ENCODE measurements around the gene BBS7.
A peak's percentile ranks its signal among the peaks of the same experiment; 100 is the strongest.

Gene BBS7, protein sequence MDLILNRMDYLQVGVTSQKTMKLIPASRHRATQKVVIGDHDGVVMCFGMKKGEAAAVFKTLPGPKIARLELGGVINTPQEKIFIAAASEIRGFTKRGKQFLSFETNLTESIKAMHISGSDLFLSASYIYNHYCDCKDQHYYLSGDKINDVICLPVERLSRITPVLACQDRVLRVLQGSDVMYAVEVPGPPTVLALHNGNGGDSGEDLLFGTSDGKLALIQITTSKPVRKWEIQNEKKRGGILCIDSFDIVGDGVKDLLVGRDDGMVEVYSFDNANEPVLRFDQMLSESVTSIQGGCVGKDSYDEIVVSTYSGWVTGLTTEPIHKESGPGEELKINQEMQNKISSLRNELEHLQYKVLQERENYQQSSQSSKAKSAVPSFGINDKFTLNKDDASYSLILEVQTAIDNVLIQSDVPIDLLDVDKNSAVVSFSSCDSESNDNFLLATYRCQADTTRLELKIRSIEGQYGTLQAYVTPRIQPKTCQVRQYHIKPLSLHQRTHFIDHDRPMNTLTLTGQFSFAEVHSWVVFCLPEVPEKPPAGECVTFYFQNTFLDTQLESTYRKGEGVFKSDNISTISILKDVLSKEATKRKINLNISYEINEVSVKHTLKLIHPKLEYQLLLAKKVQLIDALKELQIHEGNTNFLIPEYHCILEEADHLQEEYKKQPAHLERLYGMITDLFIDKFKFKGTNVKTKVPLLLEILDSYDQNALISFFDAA

DNA sequence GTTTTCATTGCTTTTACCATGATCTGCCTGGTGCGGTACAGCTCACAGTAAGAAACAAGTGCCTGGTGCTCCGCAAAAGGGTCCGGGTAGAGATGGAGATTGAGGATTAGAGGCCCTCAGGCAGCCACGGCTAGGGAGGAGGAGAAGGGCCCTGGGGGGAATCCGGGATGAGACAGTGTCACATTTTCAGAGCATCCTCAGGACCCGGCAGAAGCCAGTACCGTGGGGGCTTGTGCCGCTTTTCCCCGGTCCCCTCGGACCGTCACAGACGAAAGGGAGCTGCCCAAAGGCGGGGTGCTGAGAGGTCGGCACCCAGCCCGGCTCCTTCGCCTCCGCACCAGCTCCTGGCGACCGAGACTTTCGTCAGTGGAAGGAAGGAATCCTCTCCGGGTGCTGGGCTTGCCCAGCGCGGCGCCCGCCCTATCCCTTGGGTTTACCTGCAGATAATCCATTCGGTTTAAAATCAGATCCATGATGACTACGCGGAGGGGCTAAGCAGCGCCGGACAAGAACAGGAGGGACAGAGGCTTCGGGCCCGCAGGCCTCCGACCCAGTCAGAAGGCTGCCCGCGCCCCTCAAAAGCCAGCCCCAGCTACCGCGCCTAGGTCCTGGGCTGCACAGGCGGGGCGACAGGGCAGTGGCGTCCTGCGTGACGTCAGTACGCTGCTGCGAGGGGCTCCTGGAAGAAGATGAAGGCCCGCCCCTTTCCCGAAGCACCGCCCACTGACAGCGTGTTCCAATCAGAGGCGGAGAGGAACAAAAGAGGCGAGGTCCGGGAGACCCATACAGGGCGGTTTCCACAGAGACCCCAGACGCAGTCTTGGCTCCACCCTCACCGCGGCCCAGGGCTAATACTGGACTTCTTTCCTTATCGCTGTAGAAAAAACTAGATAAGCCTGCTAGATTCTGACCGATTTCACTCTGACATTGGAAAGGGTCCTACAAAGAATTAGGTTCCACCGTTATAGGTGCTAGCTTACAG is at the start of gene BBS7:
Gene BBS7, minus strand, starts transcription at position 634 of the 982 bp plus-strand sequence. Its CDS starts 161 bp downstream, at position 473.
- DNase-seq (ENCODE audit: low spot score), result peak; percentile 98

DNA sequence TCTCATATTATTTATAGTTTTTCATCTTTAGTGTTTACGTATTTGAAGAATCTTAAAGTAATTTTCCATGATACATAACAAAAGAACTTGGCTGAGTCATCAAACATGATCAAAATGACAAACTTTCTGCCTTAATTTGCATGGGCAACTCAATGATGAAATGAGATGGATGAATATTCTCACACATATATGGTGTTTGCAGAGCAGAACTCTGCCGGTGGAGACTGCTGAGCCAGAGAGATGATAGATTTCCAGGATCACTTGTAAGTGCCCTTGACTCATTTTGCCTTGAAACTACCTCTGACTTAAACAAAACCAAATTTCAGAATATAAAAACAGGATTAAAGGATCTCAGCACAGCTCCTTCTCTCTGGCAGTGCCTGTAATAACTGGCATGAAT is 43.4 kb upstream of the BBS7 start:
- no peak for DNase-seq (ENCODE audit: low spot score)

DNA sequence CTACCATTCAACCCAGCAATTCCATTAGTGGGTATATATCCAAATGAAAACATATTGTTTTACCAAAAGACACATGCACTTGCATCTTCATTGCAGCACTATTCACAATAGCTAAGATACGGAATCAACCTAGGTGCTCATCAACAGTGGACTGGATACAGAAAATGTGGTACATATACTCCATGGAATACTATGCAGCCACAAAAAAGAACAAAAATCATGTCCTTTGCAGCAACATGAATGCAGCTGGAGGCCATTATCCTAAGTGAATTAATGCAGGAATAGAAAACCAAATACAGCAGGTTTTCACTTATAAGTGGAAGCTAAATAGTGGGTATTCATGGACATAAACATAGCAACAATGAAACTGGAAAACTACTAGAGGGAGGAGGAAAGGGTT is 38.1 kb upstream of the BBS7 start:
- DNase-seq (ENCODE audit: low spot score), result no peak

DNA sequence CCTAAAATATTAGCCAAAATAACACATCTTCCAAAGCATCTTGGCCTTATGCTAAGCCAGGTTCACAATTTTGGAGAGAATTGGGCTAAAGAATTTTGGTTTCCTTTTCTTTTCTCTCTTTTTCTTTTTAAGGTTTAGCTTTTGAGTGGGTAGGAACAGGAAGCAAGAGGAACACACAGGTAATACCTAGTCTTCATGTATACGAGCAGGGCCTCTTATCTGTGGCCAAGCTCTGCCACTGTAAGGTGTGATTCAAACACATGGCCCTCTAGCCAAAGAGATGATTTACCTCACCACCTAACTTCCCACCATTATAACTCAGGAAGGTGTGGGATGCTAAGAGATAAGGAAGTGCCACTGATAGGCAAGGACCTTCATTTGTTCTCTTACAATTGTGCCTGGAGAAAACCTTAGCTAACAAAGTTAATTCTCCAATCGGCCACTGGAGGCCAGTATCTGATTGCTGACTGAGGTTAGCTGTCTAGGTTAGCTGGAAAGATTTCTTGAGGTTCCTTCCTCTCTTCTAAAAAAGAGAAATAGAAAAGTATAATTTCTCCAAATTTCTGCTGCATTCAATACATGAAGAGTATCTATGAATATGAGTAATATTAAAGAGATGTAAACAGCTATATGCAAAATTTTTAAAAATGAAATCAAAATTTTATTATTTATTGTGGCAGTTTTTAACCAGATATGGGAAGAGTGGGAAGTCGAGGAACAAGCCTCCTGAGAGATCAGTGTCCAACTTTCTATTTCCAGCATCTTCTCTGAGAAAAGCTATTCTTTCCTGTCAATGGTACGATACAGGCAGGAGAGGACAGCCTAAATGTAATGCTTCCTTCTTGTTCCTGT is 30.1 kb upstream of the BBS7 start:
- peak; percentile 82 for DNase-seq (ENCODE audit: low spot score)

DNA sequence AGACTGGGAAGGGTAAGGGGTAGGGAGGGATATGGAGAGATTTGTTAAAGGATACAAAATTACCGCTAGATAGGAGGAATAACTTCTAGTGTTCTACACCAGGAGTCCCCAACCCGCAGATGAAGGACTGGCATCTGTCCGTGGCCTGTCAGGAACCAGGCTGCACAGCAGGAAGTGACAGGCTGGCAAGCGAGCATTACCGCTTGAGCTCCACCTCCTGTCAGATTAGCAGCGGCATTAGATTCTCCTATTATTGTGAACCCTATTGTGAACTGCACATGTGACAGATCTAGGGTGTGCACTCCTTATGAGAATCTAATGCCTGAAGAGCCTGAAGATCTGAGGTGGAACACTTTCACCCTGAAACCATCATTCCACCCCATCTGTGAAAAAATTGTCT is 27.9 kb upstream of the BBS7 start:
- DNase-seq (ENCODE audit: low spot score), result no peak

DNA sequence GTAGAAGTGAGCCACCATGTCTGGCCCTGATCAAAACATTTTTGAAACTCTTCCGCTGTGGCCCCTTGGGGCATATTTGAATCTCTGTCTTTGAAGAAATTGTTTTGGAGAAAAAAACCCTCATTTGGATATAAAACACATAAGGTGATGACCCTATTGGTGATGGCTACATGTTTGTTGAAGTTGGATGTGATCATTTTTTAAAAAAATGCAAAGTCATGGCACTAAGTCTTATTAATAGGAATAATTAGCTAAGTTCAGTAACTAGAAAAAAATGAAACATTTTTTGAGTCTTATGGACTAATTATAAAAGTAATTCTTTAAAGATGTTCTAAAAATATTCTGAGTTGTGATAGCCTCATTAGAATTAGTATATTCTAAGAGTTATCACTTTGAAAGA is 17.9 kb upstream of the BBS7 start:
- no peak for DNase-seq (ENCODE audit: low spot score)

DNA sequence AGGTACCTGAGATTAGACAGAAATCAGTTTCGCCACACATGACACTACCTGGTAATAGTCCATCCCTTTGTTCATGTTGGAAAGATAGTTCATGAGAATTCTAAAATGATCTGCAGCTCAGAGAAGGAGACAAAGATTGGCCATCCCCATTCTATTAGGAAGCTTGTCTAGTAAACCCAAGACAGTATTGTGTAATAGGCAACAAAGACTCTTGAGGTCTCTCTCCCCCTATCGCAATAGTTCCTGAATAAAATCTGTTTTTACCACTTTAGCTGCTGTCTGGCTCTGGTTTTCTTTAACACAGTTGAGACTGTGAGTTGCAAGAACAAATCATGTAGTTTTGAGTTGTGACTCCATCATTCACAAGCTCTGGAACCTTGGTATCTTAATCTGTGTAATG is 14.8 kb upstream of the BBS7 start:
- no peak for DNase-seq (ENCODE audit: low spot score)

DNA sequence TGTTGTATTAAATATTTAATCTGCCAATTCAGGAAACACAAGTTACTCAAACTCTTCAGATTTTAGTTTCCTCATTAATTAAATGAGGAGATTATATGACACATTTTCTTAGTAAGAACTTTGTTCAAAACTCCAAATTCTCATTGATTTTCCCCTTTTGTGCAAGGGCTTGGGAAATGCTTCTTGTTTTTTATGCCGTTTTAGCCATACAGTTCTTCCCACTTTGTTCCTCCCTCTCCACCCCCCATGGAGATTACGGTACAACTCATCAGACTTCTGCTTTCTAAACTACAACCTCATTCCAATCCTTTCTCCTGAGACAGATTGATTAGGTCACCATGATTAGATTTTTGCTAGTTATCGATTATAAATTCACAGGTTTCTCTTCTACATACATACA is 10.9 kb upstream of the BBS7 start:
- DNase-seq (ENCODE audit: low spot score), result no peak

DNA sequence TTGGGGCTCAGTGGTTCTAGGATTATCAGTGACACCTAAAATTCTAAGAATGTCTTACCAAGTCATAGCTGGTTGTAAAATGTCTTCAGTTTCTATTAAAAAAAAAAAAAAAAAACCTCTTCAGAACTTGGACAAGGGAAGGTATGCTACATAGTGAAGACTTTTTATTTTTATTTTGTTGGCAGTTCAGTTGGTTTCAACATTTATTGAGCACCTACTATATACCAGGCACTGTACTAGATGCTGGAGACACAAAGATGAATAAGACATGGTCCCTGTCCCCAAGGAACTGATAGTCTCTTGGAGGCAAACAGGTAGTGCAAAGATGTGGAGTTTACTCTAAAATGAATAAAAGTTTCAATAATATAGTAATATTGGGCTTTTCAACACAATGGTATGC is 8.9 kb upstream of the BBS7 start:
- DNase-seq (ENCODE audit: low spot score), result no peak

DNA sequence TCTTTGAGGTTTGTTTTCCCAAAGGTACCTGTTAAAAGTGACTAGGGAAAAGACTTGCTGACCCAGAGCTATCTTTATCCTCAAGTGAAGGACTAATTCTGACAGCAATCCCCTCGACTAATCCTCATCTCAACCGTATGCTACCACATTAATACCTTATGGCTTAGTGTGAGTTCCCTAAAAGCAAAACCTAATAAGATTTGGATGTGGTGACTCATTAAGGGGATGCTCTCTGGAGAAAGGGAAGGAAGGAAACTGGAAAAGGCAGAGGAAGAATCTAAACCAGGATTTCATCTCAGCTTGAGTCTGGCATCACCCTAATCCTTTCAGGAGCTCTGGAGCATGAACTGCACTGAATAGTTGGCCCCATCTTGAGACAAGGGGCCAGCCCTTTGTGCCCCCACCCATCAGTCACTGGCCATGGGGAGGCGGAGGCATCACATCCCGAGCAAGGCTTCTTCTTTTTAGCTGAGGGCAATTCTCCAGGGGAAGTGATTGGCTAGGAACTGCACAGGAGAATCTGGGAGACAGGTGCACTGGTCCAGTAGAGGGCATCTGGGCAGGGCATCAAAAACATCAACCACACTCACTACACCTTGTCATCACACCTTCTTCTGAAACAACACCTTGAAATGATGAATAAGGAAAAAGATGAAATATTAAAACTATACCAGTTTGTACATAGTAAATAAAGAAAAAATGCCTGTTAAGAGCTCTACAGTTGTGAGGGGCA is 6.9 kb upstream of the BBS7 start:
- no peak for DNase-seq (ENCODE audit: low spot score)

DNA sequence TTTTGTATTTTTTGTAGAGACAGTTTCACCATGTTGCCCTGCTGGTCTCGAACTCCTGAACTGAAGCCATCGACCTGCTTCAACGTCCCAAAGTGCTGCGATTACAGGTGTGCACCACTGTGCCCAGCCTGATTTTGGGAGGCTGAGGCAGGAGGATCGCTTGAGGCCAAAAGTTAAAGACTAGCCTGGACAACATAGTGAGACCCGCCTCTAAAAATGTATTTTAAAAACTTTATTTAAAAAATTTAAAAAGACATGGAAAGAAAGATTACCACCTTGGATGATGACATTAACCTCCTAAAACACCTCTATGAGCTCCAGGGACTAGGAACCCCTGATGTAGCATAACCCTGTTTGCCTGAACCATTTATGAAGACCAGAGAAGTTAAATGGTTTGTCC is 5.8 kb upstream of the BBS7 start:
- no peak for DNase-seq (ENCODE audit: low spot score)

DNA sequence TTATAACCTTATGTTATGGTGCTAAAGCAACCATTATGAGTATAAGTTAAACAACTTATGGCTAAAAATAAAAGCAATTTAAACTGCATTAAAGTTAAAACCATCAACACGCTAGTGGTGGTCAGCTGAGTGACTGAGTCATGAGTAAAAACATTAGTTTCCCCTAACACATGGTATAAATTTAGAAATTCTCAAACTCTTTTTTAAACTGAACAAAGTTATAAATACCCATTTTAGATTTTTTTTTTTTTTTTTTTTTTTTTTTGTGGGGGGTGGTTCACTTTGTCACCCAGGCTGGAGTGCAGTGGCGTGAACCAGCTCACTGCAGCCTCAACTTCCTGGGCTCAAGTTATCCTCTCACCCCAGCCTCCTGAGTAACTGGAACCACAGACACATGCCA is 5.4 kb upstream of the BBS7 start:
- no peak for DNase-seq (ENCODE audit: low spot score)

DNA sequence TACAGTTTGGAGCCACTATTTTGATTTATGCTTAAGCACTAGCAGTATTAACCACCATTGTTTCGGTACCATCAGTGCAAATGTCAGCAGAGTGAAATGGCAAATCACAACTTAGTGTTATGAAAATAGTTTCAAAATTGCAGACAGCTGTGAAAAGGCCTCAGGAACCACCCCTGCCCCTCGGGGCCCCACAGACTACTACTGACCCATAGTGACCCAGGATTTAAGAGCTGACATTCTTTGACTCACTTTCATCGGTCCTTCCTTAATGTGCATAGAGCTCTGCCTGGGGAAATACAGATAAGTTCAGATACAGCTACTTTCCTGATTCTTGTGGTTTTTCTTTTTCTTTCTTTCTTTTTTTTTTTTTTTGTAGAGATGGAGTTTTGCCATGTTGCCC is 3.3 kb upstream of the BBS7 start:
- DNase-seq (ENCODE audit: low spot score), result no peak

DNA sequence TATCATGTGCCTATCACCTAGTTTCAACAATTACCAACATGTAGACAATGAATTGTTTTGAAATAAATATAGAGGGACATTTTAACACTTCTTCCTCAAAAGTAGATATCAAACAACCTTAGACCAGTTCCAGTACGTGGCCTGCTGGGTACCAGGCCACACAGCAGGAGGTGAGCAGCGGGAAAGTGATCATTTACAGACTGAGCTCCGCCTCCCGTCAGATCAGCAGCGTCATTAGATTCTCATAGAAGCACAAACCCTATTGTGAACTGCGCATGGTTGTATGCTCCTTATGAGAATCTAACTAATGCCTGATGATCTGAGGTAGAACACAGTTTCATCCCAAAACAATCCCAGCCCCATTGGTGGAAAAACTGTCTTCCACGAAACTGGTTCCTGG is 6.5 kb downstream of the BBS7 start:
- no peak for DNase-seq (ENCODE audit: low spot score)

DNA sequence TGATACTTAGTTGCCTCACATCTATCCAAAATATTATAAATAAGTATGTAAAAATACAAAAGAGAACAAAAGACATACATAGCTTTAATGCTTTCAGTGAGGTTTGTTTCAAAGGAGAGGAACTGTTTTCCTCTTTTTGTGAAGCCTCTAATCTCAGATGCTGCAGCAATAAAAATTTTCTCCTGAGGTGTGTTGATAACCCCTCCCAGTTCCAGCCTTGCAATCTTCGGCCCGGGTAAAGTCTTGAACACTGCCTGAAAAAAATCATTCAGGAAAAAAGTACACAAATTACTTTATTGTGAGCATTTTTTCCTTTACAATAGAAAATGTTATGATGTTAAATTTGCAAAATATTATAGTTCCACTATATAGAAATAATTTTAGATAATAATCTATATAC is 8.8 kb downstream of the BBS7 start:
- no peak for DNase-seq (ENCODE audit: low spot score)

DNA sequence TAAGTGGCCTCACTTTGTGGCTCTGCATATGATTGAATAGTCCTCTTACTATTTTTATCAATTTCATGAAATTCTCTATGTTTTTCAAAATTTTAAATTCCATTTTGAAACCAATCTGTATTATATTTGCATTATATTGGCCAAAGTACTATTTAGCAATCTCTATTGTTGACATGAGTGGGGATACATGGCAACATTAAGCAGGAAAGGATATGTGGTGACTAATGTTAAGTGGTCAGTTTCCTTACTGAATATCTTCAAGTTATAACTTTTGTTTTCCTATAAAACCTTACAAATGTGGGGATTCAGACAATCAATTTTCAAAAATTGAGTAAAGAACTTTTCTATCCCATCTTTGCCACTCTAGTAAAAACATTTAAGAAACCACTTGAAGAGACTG is 10.2 kb downstream of the BBS7 start:
- DNase-seq (ENCODE audit: low spot score), result no peak

DNA sequence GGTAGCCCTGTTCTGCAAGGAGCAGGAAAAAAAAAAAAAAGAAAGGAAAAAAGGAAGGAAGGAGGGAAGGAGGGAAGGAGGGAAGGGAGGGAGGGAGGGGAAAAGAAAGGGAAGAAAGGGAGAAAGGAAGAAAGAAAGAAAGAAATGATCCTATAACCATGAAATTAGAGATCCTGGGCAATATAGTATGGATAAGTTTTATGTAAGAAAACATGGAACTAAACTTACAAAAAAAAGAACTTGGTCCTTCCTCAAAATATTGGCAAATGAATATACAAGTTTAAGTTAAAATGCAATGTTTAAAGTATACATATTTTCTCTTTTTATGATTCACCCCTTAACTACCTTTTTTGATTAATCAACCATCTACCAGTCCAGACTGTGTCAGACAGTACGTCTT is 18.9 kb downstream of the BBS7 start:
- DNase-seq (ENCODE audit: low spot score), result no peak

DNA sequence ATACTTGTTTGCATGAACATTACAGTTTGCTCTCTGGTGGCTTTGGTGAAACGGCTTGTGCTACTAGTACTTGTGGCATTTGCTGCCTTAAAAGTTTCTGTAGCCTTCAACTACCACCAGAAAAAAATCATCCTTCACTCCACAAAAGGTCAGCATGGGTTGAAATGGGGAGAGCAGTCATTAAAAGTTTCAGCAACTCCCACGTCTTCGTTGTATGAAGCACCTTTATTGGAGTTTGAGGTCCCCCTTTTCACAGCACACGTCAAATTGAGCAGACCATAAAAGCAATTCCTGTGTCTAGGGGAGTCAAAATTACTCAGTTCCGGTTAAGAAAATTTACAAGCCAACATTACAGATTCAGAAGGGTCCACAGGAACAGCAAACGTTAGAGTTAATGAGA is 23.6 kb downstream of the BBS7 start:
- DNase-seq (ENCODE audit: low spot score), result no peak

DNA sequence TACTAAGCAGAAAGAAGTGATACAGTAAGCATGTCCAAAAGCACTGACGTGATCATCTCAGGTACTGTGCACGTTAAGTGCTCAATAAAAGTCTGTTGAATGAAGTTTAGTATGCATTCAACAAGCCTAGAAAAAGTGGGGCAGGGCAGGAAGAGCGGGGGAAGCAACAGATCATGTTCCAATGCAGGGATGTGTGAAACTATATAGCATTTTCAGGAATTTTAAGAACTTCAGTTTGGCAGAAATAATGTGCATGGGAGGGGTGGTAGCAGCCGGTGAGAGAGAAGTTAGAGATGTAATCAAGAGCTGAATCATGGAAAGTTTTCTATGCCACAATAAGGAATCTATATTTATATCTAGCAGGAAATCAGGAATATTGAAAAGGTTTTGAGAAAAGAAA is 27.4 kb downstream of the BBS7 start:
- DNase-seq (ENCODE audit: low spot score), result no peak

DNA sequence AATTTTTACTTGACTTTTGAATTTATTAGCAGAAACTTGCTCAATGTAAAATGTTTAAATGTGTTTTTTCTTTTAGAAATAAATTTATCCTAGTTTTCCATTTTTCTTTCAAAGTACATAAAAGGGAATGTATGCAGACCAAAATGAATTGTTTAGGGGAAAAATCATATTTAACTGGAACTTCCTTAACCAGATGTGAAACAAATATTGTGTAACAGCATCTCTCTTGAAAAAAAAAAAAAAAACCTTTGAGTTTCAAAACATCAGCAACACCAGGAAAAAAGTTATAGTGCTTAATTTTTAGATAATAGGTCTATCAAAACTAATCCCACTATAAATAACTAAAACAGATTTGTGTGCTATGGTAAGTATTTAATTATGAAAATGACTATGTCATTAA is 32.1 kb downstream of the BBS7 start:
- DNase-seq (ENCODE audit: low spot score), result no peak

DNA sequence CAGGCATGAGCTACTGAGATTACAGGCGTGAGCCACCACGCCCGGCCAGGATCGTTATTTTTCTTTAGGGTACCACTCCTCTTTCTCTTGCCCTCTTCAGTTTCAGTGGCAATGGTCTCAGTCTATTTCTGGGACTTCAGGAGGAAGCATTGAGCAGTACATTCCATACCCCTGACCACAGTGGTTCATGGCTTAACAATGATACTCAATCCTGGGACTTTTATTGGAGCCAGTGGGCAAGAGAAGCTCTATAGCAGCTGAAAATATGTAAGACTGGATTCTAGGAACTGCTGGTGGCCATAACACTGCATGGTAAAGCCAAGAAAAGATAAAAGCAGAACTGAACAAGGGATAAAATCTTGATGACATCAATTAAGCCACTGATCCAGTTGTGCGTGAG is 40.8 kb downstream of the BBS7 start:
- no peak for DNase-seq (ENCODE audit: low spot score)

All from pons (tissue), 1 donor.